ENCODE results near the gene SPR. TPM values are rescaled to one million over a fixed set of nuclear protein-coding genes. Genes with fewer than 3 reads are reported as not detected.
A peak's percentile ranks its signal among the peaks of the same experiment; 100 is the strongest.

Gene SPR
- total and polyA plus RNA-seq, 3 donors from 2014 or later, result 15.7 to 27.6 (median 21.7) TPM

DNA sequence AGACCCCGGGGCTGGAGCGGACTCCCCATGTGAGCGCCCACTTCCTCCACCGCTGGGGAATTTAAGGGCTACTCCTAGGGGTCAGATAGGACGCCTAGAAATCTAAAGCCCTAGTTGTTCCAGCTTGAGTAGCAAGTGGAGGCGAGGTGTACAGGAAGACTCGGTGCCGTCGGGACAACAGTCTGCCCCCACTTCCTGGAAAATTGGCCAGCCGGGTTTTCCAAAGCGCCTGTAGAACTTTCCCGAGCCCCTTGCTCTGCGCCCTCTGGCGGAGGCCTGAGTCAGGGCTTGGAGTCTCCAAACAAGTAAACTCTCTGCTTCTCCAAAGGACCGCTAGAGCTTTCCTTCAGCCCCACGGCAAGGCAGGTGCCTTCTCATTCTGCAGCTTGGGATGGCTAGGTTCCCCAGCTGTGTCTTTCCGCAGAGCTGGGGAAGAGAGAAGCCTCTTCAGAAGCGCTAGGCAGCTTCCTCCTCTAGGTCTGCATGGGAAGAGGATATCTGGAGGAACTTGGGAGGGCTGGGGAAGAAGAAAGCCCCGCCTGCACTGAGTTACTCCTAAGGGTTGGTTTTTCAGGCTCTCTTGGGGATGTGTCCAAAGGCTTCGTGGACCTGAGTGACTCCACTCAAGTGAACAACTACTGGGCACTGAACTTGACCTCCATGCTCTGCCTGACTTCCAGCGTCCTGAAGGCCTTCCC lies 681 bp downstream of the SPR start:
- Histone ChIP-seq H3K27me3 (no peaks in the 10 kb centered on the region), H3K4me1 (peaks cover 13% of the 10 kb centered on the region), H3K27ac (peak overlapping the region; percentile 86 to 88), H3K36me3 (ENCODE audit: low read depth, missing control alignments) (no peaks in the 10 kb centered on the region), H3K4me3 (peak overlapping the region; percentile 62 to 68), H3K9me3 (no peaks in the 10 kb centered on the region)
- intact Hi-C loops (cut with DNase I; ENCODE audit: low total_unique reads), result no loop called here
- 7 to 10% methylated on average over 15 to 19 of the region's 21 CpGs for WGBS, 2 donors
- TF ChIP-seq, protein P1, sequence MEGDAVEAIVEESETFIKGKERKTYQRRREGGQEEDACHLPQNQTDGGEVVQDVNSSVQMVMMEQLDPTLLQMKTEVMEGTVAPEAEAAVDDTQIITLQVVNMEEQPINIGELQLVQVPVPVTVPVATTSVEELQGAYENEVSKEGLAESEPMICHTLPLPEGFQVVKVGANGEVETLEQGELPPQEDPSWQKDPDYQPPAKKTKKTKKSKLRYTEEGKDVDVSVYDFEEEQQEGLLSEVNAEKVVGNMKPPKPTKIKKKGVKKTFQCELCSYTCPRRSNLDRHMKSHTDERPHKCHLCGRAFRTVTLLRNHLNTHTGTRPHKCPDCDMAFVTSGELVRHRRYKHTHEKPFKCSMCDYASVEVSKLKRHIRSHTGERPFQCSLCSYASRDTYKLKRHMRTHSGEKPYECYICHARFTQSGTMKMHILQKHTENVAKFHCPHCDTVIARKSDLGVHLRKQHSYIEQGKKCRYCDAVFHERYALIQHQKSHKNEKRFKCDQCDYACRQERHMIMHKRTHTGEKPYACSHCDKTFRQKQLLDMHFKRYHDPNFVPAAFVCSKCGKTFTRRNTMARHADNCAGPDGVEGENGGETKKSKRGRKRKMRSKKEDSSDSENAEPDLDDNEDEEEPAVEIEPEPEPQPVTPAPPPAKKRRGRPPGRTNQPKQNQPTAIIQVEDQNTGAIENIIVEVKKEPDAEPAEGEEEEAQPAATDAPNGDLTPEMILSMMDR (IDR thresholded peaks at IDR 0.05), result peak; percentile 76 to 86 (median 82)
- no peak for TF ChIP-seq POLR2A (IDR thresholded peaks at IDR 0.05)
- DNase-seq, result peak; percentile 93

DNA sequence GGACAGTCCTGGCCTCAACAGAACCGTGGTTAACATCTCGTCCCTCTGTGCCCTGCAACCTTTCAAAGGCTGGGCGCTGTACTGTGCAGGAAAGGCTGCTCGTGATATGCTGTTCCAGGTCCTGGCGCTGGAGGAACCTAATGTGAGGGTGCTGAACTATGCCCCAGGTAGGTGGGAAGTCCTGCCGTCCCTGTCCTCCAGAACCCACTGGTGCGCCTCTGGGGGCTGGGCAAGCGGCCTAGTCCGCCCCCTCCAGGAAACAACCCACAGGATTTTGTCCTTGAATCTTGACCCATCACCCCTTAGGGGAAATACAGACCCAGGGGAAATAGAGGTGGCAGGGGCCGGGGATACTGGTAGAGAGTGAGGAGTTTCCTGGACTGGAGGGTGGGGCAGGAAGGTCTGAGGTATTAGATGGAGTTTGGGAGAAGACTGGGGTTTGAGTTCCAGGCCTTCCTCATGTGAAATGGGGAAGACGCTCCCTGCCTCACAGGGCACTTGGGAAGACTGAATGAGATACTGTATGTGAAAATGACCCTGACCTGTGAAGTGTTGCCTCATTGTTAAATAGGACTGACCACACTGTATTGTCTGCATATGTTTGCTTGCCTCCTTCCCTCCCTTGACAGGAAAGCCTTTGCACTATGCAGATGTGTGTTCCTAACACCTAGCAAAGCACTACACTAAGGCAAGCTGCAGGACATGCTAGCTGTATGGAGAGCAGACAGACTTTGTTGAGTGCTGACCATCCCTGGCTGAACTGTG lies 1.4 kb downstream of the SPR start:
- Histone ChIP-seq H3K4me3 (no peak overlapping the region), H3K9me3 (no peaks in the 10 kb centered on the region), H3K27me3 (no peaks in the 10 kb centered on the region), H3K36me3 (ENCODE audit: low read depth, missing control alignments) (no peaks in the 10 kb centered on the region), H3K4me1 (peaks cover 13% of the 10 kb centered on the region), H3K27ac (no peak overlapping the region)
- intact Hi-C loops (cut with DNase I; ENCODE audit: low total_unique reads), result no loop called here
- DNase-seq, result no peak
- TF ChIP-seq, protein P1 (IDR thresholded peaks at IDR 0.05), result no peak
- TF ChIP-seq POLR2A (IDR thresholded peaks at IDR 0.05), result no peak
- whole genome bisulfite sequencing, 2 donors, result 60 to 72% methylated on average over 8 to 11 of the region's 11 CpGs

DNA sequence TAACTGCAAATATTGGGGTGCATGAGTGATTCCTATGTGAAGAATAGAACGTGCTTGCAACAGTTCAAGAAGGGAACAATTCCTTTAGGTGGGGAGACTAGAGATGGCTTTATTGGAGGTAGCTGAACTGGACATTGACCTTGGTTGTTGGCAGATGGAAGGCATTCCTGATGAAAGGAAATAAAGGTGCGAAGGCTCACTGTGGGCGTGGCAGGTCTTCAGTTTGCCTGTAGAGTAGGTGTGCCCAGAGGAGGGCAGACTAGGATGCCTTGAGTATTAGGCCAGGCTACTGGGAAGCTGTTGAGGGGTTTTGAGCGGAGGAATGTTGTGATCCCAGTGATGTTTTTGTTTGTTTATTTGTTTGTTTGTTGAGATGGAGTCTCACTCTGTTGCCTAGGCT lies 2.8 kb downstream of the SPR start:
- intact Hi-C loops (cut with DNase I; ENCODE audit: low total_unique reads), result no loop called here
- TF ChIP-seq POLR2A (IDR thresholded peaks at IDR 0.05), result no peak
- TF ChIP-seq, protein P1 (IDR thresholded peaks at IDR 0.05), result no peak
- no peaks in the 10 kb centered on the region for H3K9me3 ChIP-seq
- WGBS, 2 donors, result 93 to 94% methylated on average over 4 of the region's 4 CpGs
- no peaks in the 10 kb centered on the region for H3K36me3 ChIP-seq (ENCODE audit: low read depth, missing control alignments)
- no peaks in the 10 kb centered on the region for H3K27me3 ChIP-seq
- H3K4me3 ChIP-seq, result no peak overlapping the region
- H3K27ac ChIP-seq, result no peak overlapping the region
- no peak for DNase-seq
- H3K4me1 ChIP-seq, result peaks cover 13% of the 10 kb centered on the region

DNA sequence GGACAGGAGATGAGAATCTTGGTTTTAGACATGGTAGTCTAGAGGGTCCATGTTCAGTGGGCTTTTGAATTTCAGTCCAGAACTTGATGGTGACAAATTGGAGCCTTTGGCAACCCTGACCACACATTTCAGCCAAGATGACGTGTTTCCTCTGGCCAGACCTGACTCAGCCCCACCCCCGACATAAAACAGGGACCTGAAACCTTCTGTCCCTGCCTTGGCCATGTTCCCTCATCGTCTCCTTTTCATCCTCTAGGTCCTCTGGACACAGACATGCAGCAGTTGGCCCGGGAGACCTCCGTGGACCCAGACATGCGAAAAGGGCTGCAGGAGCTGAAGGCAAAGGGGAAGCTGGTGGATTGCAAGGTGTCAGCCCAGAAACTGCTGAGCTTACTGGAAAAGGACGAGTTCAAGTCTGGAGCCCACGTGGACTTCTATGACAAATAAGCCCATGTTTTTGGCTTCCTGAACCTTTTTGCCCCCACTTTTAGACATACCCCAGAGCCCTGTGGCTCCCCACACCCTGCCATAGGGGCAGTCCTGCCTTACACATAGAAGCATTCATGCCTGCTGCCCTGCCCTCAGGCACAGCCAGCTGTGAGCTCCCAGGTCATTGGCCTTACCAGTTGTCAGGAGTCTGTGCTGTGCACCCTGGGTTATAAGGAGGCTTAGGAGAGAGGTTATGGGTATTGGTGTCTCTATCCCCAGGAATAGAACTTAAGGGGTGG lies 4.0 kb downstream of the SPR start:
- TF ChIP-seq, protein P1 (IDR thresholded peaks at IDR 0.05), result no peak
- TF ChIP-seq POLR2A (IDR thresholded peaks at IDR 0.05), result no peak
- intact Hi-C loops (cut with DNase I; ENCODE audit: low total_unique reads), result no loop called here
- 79 to 89% methylated on average over 8 of the region's 8 CpGs for WGBS, 2 donors
- H3K9me3 ChIP-seq, result no peaks in the 10 kb centered on the region
- H3K27ac ChIP-seq, result no peak overlapping the region
- H3K4me3 ChIP-seq, result no peak overlapping the region
- H3K4me1 ChIP-seq, result peaks cover 18% of the 10 kb centered on the region
- no peaks in the 10 kb centered on the region for H3K27me3 ChIP-seq
- DNase-seq, result no peak
- H3K36me3 ChIP-seq (ENCODE audit: low read depth, missing control alignments), result no peaks in the 10 kb centered on the region

Measured in testis (tissue), 3 donors.